Dendritic cell treated with granulocyte-macrophage colony-stimulating factor and Interleukin-4, amounts not matched to agents 40 ng/mL and 50 ng/mL, for 4 days (primary cell): ENCODE data around the gene PARD3.
"Not testable (repeated sequence)": the region's sequence is repeated elsewhere in the genome, so short reads cannot be mapped to it uniquely, and the experiment has no call there.

Experiments
- H3K27ac Mint-ChIP-seq: one replicate; pipeline ENCODE4 v1.8.0; 2022; ENCODE audit warnings: mild to moderate bottlenecking, mixed read lengths
- H3K27me3 Mint-ChIP-seq: one replicate; pipeline ENCODE4 v1.8.0; 2022; ENCODE audit warnings: mild to moderate bottlenecking, mixed read lengths
- H3K36me3 Mint-ChIP-seq: one replicate; pipeline ENCODE4 v1.8.0; 2022; ENCODE audit warnings: low read depth, mixed read lengths
- H3K4me1 Mint-ChIP-seq: one replicate; pipeline ENCODE4 v1.8.0; 2022; ENCODE audit warnings: low read depth, mixed read lengths
- H3K4me3 Mint-ChIP-seq: one replicate; pipeline ENCODE4 v1.8.0; 2022; ENCODE audit warnings: mild to moderate bottlenecking, moderate library complexity, mixed read lengths
- H3K9me3 Mint-ChIP-seq: one replicate; pipeline ENCODE4 v1.8.0; 2022; ENCODE audit warnings: mixed read lengths
- intact Hi-C: fragments of 100-400 bp; cut with micrococcal nuclease; formaldehyde crosslinking; loops from one replicate; pipeline ENCODE4 v1.15.0; 2022

PARD3 gene

DNA sequence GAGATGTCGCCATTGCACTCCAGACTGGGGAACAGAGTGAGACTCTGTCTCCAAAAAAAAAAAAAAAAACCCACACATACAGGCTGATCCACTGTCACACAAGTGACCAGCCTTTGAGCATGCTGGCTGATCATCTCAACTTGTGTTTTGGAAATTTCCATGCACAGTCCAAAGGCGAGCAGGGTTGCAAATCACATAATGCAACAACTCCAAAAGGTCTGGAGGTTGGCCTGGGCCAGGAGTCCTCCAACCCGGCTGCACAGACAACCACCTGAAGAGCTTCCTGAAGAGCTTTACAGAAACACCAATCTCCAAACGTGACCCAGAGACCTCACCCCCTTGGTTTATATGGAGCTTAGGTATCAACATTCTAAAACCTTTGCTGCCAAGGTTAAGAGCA lies 16.4 kb downstream of the PARD3 start:
- no peak overlapping the region for H3K4me3 Mint-ChIP-seq

DNA sequence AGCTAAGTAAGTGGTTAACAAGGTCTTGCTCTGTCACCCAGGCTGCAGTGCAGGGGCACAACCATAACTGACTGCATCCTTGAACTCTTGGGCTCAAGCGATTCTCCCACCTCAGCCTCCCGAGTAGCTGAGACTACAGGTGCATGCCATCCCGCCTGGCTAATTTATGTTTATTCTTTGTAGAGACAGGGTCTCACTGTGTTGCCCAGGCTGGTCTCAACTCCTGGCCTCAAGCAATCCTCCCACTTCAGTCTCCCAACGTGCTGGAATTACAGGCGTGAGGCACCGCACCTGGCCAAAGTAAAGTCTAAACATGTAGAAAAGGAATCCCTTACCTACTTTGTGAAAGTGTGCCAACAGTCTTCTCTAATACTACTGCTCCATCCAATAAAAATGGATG lies 17.9 kb downstream of the PARD3 start:
- H3K36me3 Mint-ChIP-seq, result no peaks in the 10 kb centered on the region
- no peak overlapping the region for H3K4me3 Mint-ChIP-seq
- no peaks in the 10 kb centered on the region for H3K27me3 Mint-ChIP-seq
- intact Hi-C loops, result no loop called here
- H3K27ac Mint-ChIP-seq, result no peak overlapping the region
- no peaks in the 10 kb centered on the region for H3K4me1 Mint-ChIP-seq
- no peaks in the 10 kb centered on the region for H3K9me3 Mint-ChIP-seq

More for the DNA sequence above, 16.4 kb downstream of the PARD3 start:
- no peaks in the 10 kb centered on the region for H3K36me3 Mint-ChIP-seq
- H3K27ac Mint-ChIP-seq, result no peak overlapping the region
- no peaks in the 10 kb centered on the region for H3K27me3 Mint-ChIP-seq
- H3K4me1 Mint-ChIP-seq, result no peaks in the 10 kb centered on the region
- no peaks in the 10 kb centered on the region for H3K9me3 Mint-ChIP-seq
- intact Hi-C loops, result no loop called here

DNA sequence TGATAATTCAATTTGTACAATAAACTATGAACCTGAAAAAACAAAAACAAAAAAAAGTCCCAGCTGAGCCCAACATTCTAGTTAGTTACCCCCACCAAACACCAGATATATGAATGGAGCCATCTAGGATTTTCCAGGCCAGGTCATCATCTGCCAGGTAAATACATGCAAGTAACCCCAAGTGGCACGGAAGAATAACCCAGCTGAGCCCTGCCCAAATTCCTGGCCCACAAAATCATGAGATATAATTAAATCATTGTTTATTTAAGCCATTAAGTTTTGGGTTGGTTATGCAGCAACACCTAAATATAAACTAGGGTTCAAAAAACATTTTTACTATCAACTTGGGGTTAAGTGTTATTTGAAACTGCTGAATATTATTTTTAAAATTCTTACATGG lies 19.0 kb downstream of the PARD3 start:
- no peaks in the 10 kb centered on the region for H3K27me3 Mint-ChIP-seq

DNA sequence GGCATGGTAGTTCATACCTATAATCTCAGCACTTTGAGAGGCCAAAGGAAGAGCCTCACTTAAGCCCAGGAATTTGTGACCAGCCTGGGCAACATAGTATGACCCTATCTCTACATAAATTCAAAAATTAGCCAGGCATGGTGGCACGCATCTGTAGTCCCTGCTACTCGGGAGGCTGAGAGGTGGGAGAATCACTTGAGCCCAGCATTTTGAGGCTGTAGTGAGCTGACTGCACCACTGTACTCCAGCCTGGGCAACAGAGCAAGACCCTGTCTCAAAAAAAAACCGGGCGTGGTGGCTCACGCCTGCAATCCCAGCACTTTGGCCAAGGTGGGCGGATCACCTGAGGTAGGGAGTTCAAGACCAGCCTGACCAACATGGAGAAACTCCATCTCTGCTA lies 19.8 kb downstream of the PARD3 start:
- Mint-ChIP-seq H3K9me3 (no peaks in the 10 kb centered on the region), H3K4me1 (no peaks in the 10 kb centered on the region), H3K36me3 (no peaks in the 10 kb centered on the region), H3K4me3 (no peak overlapping the region), H3K27ac (no peak overlapping the region), H3K27me3 (no peaks in the 10 kb centered on the region)
- intact Hi-C loops, result no loop called here

More for the DNA sequence above, 19.0 kb downstream of the PARD3 start:
- H3K4me1 Mint-ChIP-seq, result no peaks in the 10 kb centered on the region
- no peaks in the 10 kb centered on the region for H3K9me3 Mint-ChIP-seq
- no peak overlapping the region for H3K27ac Mint-ChIP-seq
- no peaks in the 10 kb centered on the region for H3K36me3 Mint-ChIP-seq
- intact Hi-C loops, result no loop called here
- no peak overlapping the region for H3K4me3 Mint-ChIP-seq

DNA sequence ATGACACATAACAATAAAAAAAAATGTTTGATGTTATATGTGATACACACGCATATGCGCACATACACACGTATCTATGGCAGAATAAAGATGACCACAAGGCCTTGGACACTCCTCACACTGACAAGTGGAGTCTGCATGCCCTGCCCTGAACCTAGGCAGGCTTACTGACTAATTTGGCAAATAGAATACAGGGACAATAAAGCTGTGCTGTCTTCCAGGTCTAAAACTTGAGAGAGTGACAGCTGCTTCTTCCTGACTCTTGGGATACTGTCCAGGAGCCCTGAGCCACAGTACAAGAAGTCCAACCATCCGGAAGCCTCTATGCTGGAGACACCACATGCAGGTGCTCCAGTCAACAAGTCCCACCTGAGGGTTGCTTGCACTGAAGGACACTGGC lies 20.3 kb downstream of the PARD3 start:
- no peaks in the 10 kb centered on the region for H3K9me3 Mint-ChIP-seq
- no peaks in the 10 kb centered on the region for H3K27me3 Mint-ChIP-seq
- intact Hi-C loops, result no loop called here
- no peaks in the 10 kb centered on the region for H3K36me3 Mint-ChIP-seq
- H3K27ac Mint-ChIP-seq, result no peak overlapping the region
- H3K4me1 Mint-ChIP-seq, result no peaks in the 10 kb centered on the region
- H3K4me3 Mint-ChIP-seq, result no peak overlapping the region

DNA sequence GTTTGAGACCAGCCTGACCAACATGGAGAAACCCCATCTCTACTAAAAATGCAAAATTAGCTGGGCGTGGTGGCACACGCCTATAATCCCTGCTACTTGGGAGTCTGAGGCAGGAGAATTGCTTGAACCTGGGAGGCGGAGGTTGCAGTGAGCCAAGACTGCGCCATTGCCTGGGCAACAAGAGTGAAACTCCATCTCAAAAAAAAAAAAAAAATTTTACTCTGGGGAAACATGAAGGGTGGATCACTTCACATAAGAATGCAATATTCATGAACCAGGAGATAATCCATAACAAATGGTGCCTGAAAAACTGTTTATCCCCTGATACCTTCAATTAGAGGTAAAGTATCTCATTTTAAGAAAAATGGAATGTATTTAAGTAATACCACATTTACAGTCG lies 21.5 kb downstream of the PARD3 start:
- intact Hi-C loops, H3K27me3 Mint-ChIP-seq, H3K36me3 Mint-ChIP-seq, H3K4me3 Mint-ChIP-seq, H3K9me3 Mint-ChIP-seq, H3K4me1 Mint-ChIP-seq, H3K27ac Mint-ChIP-seq: not testable (repeated sequence)

DNA sequence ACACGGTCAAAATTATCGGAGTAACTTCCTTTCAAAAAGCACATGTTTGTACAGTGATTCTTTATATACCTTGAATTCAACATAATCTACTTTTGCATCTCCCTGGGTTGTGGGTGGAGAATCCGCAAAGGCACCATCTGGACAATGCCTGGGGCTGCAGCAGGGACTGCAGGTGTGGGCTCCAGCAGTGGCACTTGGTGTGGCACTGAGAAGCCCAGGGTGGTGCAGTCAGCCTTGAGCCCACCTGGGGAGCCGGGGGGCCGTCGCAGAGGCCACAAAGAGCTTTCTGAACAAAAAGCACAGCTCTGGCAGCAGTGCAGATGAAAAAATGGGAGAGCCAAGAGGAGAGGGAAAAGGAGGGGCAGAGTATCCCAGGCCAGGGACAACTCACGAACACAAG lies 22.2 kb downstream of the PARD3 start:
- Mint-ChIP-seq H3K4me1 (no peaks in the 10 kb centered on the region), H3K27ac (no peak overlapping the region), H3K9me3 (no peaks in the 10 kb centered on the region), H3K27me3 (no peaks in the 10 kb centered on the region), H3K4me3 (no peak overlapping the region), H3K36me3 (no peaks in the 10 kb centered on the region)
- intact Hi-C loops, result no loop called here

DNA sequence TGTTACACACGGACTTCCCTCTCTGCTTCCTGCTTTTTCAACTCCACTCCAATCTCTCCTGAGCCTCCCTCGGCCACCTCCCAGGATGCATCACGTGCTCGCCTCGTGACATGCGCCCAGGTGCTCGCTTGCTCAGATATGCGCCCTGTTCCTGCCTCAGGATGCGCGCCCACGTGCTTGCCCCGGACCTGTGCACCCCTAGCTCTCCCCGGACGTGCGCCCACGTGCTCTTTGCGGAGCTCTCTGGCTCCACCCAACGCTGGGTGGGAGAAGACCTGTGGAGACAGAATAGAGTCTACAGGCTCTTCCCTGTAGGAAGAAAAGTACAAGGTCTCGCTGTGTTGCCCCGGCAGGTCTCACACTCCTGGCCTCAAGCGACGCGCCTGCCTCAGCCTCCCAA lies 23.1 kb downstream of the PARD3 start:
- H3K4me1 Mint-ChIP-seq, result no peaks in the 10 kb centered on the region
- H3K4me3 Mint-ChIP-seq, result no peak overlapping the region
- H3K9me3 Mint-ChIP-seq, result no peaks in the 10 kb centered on the region
- H3K27me3 Mint-ChIP-seq, result no peaks in the 10 kb centered on the region
- intact Hi-C loops, result no loop called here
- H3K36me3 Mint-ChIP-seq, result no peaks in the 10 kb centered on the region
- H3K27ac Mint-ChIP-seq, result no peak overlapping the region

DNA sequence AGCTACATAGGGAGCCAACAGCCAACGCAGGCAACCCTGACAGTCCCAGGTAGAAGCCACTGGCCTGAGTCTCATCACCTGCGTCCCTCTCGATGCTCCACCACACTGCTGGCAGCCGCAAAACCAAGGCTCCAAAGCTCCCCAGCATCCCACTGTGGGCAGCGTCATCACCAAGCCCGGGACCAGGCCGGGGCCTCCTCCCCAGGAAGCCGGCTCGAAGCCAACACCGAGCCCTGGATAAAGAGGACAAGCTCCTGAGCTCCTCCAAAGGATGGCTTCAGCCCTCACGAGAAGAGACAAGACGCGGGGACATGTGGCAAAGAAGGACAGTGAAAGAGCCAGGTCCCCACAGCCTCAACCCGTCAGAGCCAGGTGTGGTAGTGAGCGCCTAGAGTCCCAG lies 23.9 kb downstream of the PARD3 start:
- Mint-ChIP-seq H3K4me1 (no peaks in the 10 kb centered on the region), H3K27me3 (no peaks in the 10 kb centered on the region), H3K36me3 (no peaks in the 10 kb centered on the region), H3K4me3 (no peak overlapping the region), H3K27ac (no peak overlapping the region), H3K9me3 (no peaks in the 10 kb centered on the region)
- intact Hi-C loops, result no loop called here

DNA sequence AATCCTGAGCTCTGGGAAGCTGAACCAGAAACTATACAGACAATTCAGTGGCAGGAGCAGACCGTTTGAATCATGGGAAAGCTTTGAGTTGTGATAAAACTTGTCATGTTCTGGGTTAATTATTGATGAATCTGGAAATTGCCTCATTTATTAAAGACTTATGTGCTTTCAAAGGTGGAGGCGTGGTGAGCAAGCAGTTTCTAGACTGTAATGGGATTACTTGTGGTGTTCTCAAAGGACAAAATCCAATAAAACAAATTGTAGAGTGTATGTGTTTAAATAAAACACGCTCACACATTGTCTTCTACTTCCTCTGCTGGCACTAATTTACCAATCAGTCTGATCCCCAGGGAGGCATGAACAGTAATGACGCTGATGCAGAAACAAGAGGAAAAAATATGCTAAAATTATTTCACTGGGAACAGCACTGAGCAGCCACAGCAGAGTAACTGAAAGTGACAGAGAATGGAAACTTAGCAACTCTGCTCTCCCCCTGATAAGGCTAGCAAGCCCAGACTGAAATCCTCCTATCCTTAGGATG lies 25.1 kb downstream of the PARD3 start:
- no peak overlapping the region for H3K4me3 Mint-ChIP-seq
- intact Hi-C loops, result no loop called here

DNA sequence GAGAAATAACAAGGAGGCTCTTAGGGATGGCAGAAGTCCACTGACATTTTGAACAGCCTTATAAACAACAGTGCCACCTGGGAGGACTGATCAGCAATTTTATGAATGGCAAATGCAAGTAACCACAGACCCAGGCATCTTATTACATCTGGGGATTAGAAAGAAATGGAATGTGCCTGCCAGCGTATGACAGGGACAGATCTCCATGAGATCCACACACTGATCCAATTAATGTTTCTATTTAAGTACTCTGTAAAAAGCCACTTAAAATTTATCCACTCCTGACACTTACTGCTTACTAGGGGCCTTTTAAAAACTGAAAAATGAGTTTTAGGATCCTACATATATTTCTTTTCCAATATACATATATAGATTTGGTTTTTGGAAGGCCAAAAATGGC lies 28.6 kb downstream of the PARD3 start:
- Mint-ChIP-seq H3K27ac (no peak overlapping the region), H3K4me1 (no peaks in the 10 kb centered on the region), H3K36me3 (no peaks in the 10 kb centered on the region), H3K9me3 (no peaks in the 10 kb centered on the region), H3K27me3 (peaks cover 2% of the 10 kb centered on the region), H3K4me3 (no peak overlapping the region)
- intact Hi-C loops, result no loop called here

More for the DNA sequence above, 25.1 kb downstream of the PARD3 start:
- Mint-ChIP-seq H3K9me3 (no peaks in the 10 kb centered on the region), H3K4me1 (no peaks in the 10 kb centered on the region), H3K27ac (no peak overlapping the region), H3K27me3 (no peaks in the 10 kb centered on the region), H3K36me3 (no peaks in the 10 kb centered on the region)

DNA sequence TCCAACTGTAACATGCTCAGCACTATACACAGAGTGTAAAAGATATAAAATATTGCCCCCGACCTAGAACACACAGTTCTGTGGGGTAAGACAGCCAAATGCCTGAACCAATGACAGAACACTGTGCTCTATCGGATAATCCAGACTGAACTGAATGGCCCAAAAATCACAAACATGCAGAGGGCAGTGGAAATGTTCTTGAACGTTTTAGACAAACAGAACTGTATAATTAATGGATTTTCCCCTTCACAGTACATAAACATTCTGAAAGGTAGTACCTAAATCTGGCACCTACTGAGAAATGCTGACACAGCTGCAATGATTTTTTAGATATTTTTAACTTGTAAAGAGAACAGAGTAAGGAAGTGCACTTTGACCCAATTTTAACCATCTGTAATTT lies 33.4 kb downstream of the PARD3 start:
- peaks cover 8% of the 10 kb centered on the region for H3K4me1 Mint-ChIP-seq
- H3K4me3 Mint-ChIP-seq, result no peak overlapping the region
- peaks cover 8% of the 10 kb centered on the region for H3K27me3 Mint-ChIP-seq
- H3K36me3 Mint-ChIP-seq, result no peaks in the 10 kb centered on the region
- no peak overlapping the region for H3K27ac Mint-ChIP-seq
- intact Hi-C loops, result no loop called here
- H3K9me3 Mint-ChIP-seq, result no peaks in the 10 kb centered on the region

DNA sequence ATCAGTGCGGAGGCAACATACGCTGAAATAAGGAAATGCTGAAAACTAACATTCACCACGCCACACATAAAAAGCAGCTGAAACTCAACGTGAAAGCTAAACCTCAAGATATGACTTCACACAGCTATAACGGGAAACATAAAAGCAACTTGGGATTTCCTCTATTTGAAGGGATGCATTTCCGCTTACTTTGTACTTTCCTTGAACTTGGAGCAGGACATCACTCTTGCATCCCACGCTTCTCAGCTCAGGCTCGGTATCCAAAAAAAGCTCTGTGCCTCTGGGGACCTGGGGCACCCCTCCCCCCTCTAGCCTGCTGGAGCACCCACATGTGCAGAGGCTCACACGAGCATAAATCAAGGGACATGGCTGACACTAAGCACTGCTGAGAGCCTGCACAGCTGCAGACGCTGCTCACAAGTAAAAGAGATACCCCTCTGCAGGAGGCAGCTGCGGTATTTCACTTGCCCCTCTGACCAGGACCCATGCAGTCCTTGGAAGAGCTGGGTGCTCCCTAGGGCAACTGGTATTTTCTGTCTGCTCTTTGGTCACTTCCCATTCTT lies 34.2 kb downstream of the PARD3 start:
- no peak overlapping the region for H3K27ac Mint-ChIP-seq
- peaks cover 8% of the 10 kb centered on the region for H3K4me1 Mint-ChIP-seq
- H3K9me3 Mint-ChIP-seq, result no peaks in the 10 kb centered on the region
- intact Hi-C loops, result no loop called here
- H3K4me3 Mint-ChIP-seq, result no peak overlapping the region
- peaks cover 8% of the 10 kb centered on the region for H3K27me3 Mint-ChIP-seq
- H3K36me3 Mint-ChIP-seq, result no peaks in the 10 kb centered on the region

DNA sequence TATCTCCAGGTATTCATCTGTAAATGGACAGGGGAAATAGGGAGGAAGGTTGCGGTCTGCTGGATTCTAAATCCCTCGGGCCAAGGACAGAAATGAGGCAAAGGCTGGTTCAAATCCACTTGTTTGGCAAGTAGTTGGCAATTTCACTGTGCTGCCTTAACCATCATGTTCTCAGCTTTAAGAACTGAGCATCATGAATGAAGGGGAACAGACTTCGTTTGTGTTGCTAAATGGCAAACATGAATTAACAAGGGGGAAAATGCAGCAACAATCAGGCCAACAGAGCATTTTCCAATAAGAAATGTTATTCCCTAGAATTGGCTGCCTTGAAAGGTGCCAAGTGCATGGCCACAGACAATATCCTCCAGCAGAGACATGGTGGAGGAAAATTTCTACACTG lies 36.9 kb downstream of the PARD3 start:
- Mint-ChIP-seq H3K4me3 (no peak overlapping the region), H3K27ac (no peak overlapping the region), H3K27me3 (peaks cover 9% of the 10 kb centered on the region), H3K9me3 (no peaks in the 10 kb centered on the region), H3K4me1 (peaks cover 8% of the 10 kb centered on the region), H3K36me3 (no peaks in the 10 kb centered on the region)
- intact Hi-C loops, result no loop called here

DNA sequence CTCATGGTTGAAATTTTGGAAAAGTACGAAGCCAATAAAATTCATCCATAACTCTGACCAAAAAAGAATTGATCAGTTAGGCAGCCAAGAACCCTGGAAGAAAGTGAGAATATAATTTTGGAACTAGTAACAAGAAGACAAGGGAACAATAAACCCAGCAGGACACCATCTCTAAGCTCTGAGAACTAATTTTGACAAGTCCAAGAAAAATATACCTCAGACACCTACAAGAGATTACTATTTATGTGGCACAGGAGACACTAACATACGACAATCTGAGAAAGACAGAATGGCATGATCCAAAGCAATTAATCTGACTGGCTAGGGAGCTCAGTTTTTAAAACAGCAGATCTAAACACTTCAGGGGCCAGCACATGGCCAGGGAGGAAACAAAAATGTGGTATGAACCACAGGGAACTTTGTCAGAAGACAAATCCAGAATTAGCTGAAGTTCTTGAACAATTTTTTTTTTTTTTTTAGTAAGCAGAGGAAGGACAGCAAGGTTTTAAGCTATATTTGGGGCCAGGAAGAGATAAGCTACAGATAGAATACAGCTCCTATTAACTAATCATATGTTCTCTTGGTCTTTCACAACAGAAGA lies 38.9 kb downstream of the PARD3 start:
- Mint-ChIP-seq H3K4me1 (peaks cover 8% of the 10 kb centered on the region), H3K9me3 (no peaks in the 10 kb centered on the region), H3K27me3 (peaks cover 4% of the 10 kb centered on the region), H3K27ac (no peak overlapping the region), H3K4me3 (no peak overlapping the region), H3K36me3 (no peaks in the 10 kb centered on the region)
- intact Hi-C loops, result no loop called here
